Endothelial cell of umbilical vein (primary cell): ENCODE measurements around the gene LCNL1. TPM values are rescaled to one million over a fixed set of nuclear protein-coding genes. Genes with fewer than 3 reads are reported as not detected.

Source experiments
- Bru-seq: library from RNA; stranded (reverse); fragments of 400-500 nt; gene quantifications from one replicate; lab custom pipeline; 2021; lab: Mats Ljungman, UMichigan
- BruChase-seq, 2 experiments: library from RNA; stranded (reverse); fragments of 400-500 nt; gene quantifications; one replicate each; lab custom pipeline; 2021; lab: Mats Ljungman, UMichigan
- BruUV-seq: library from RNA; stranded (reverse); fragments of 400-500 nt; replicated peaks from 2 replicates; lab custom pipeline; 2021; lab: Mats Ljungman, UMichigan
- CTCF ChIA-PET: fragments of 300-600, 350-600 bp; sonication (Branson Sonifier 250); formaldehyde crosslinking; loops from one replicate; lab custom pipeline; 2021; ENCODE audit warnings: antibody characterized with exemption, inconsistent platforms; lab: Charles Lee
- POLR2A ChIA-PET: fragments of 300-600, 350-600 bp; sonication (Branson Sonifier 250); formaldehyde crosslinking; loops from one replicate; lab custom pipeline; 2021; ENCODE audit warnings: antibody characterized with exemption, inconsistent platforms; lab: Charles Lee
- DNase-seq: peaks from one replicate; pipeline ENCODE4 v3.0.0-alpha.2; 2011; ENCODE audit warnings: low read depth, low spot score
- FAIRE-seq: peaks from 2 replicates; lab custom pipeline; 2011; peaks lifted over from hg19 to GRCh38; lab: Jason Lieb, UNC
- H2AFZ ChIP-seq: 2 replicates; pipeline ENCODE4 v1.6.0; 2012; ENCODE audit warnings: low read depth, low read length, control low read depth, inconsistent platforms
- H3K27ac ChIP-seq: 2 replicates; pipeline ENCODE4 v1.5.1; 2011; ENCODE audit warnings: low read depth, mild to moderate bottlenecking, control low read depth, low read length, moderate library complexity; ENCODE audit not compliant: insufficient read depth
- H3K27me3 ChIP-seq, 2 experiments: 2 replicates each; pipeline versions ENCODE4 v1.6.0 to v1.6.1; 2011; ENCODE audit warnings: low read length in 2 of 2, mixed read lengths in 1 of 2; ENCODE audit not compliant: control insufficient read depth in 2 of 2, insufficient read depth in 2 of 2
- H3K36me3 ChIP-seq, 2 experiments: 2 replicates in 1 of 2; 3 replicates in 1 of 2; pipeline ENCODE4 v1.5.1; 2011; ENCODE audit warnings: low read length in 2 of 2, mild to moderate bottlenecking in 1 of 2, moderate library complexity in 1 of 2; ENCODE audit not compliant: control insufficient read depth in 2 of 2, insufficient read depth in 2 of 2; ENCODE audit errors: extremely low read depth in 1 of 2
- H3K4me1 ChIP-seq: 3 replicates; pipeline ENCODE4 v1.5.1; 2011; ENCODE audit warnings: mild to moderate bottlenecking, low read length; ENCODE audit not compliant: control insufficient read depth, insufficient read depth; ENCODE audit errors: extremely low read depth
- H3K4me2 ChIP-seq: 2 replicates; pipeline ENCODE4 v1.6.1; 2011; ENCODE audit warnings: low read length, control low read depth, mixed read lengths; ENCODE audit not compliant: insufficient read depth
- H3K4me3 ChIP-seq, 3 experiments: fragments of 200-600 bp in 1 of 3; sonication (generic), shearing (Covaris generic) in 1 of 3; replicated peaks in 1 of 3; 2 replicates each; pipeline ENCODE4 v1.5.1; 2011 to 2016; ENCODE audit warnings: control low read depth in 3 of 3, low read length in 3 of 3, mild to moderate bottlenecking in 2 of 3, inconsistent platforms in 1 of 3, low read depth in 1 of 3, moderate library complexity in 1 of 3; ENCODE audit not compliant: insufficient read depth in 1 of 3
- H3K79me2 ChIP-seq: 2 replicates; pipeline ENCODE4 v1.6.0; 2012; ENCODE audit warnings: low read length, inconsistent platforms; ENCODE audit not compliant: control insufficient read depth, insufficient read depth
- H3K9ac ChIP-seq: replicated peaks from 2 replicates; pipeline ENCODE3; 2011; ENCODE audit warnings: low read length, control low read depth; ENCODE audit not compliant: insufficient read depth; ENCODE audit errors: extremely low read depth
- H3K9me1 ChIP-seq: replicated peaks from 3 replicates; pipeline ENCODE4 v1.6.0; 2011; ENCODE audit warnings: mild to moderate bottlenecking, low read length; ENCODE audit not compliant: control insufficient read depth, insufficient read depth; ENCODE audit errors: extremely low read depth
- H3K9me3 ChIP-seq: replicated peaks from 2 replicates; pipeline ENCODE4 v1.5.1; 2012; ENCODE audit warnings: low read length, inconsistent platforms; ENCODE audit not compliant: control insufficient read depth, insufficient read depth
- H4K20me1 ChIP-seq: replicated peaks from 2 replicates; pipeline ENCODE3; 2011; ENCODE audit warnings: mild to moderate bottlenecking, low read length; ENCODE audit not compliant: control insufficient read depth, insufficient read depth; ENCODE audit errors: extremely low read depth
- CTCF ChIP-seq, 2 donors: IDR thresholded peaks; 1 replicate in 1 of 2; 2 replicates in 1 of 2; pipeline ENCODE4 v1.5.1; 2011; ENCODE audit warnings: low read length in 2 of 2, mild to moderate bottlenecking in 2 of 2, moderate library complexity in 2 of 2, control low read depth in 1 of 2, inconsistent platforms in 1 of 2, low read depth in 1 of 2; ENCODE audit not compliant: insufficient read depth in 1 of 2; ENCODE audit errors: extremely low read depth in 1 of 2
- EZH2 ChIP-seq: IDR thresholded peaks from 2 replicates; pipeline ENCODE4 v1.6.1; 2012; ENCODE audit warnings: borderline replicate concordance, low read depth, mild to moderate bottlenecking, moderate library complexity, low read length, inconsistent platforms; ENCODE audit not compliant: severe bottlenecking
- FOS ChIP-seq: IDR thresholded peaks from 2 replicates; pipeline ENCODE4 v1.6.1; 2011; ENCODE audit warnings: mild to moderate bottlenecking, low read length, moderate library complexity, borderline replicate concordance; ENCODE audit not compliant: insufficient read depth
- GATA2 ChIP-seq: IDR thresholded peaks from 2 replicates; pipeline ENCODE4 v1.7.0; 2011; ENCODE audit warnings: low read depth, mild to moderate bottlenecking, moderate library complexity, mixed read lengths, low read length; ENCODE audit not compliant: insufficient read length, insufficient read depth
- JUN ChIP-seq: IDR thresholded peaks from 2 replicates; pipeline ENCODE4 v1.6.1; 2011; ENCODE audit warnings: borderline replicate concordance, low read depth; ENCODE audit not compliant: insufficient read length, insufficient read depth
- MAX ChIP-seq: IDR thresholded peaks from 2 replicates; pipeline ENCODE4 v1.6.1; 2011; ENCODE audit not compliant: insufficient read depth, insufficient read length
- MYC ChIP-seq: IDR thresholded peaks from one replicate; pipeline ENCODE4 v1.6.1; 2011; ENCODE audit warnings: mild to moderate bottlenecking, low read depth, low read length
- POLR2A ChIP-seq: IDR thresholded peaks from 2 replicates; pipeline ENCODE4 v1.6.1; 2012; ENCODE audit warnings: low read depth, mild to moderate bottlenecking, control low read depth, low read length
- POLR2AphosphoS5 ChIP-seq: IDR thresholded peaks from 2 replicates; pipeline ENCODE4 v1.6.1; 2012; ENCODE audit warnings: low read depth, mild to moderate bottlenecking, control low read depth, low read length, moderate library complexity; ENCODE audit not compliant: insufficient read depth
- dilution Hi-C: fragments of 300-500 bp; cut with MboI; formaldehyde crosslinking; loops from one replicate; pipeline ENCODE4 v1.15.0; 2019; ENCODE audit warnings: low sequenced_read_pairs; ENCODE audit not compliant: extremely low pct_ligation_motif_present
- intact Hi-C: fragments of 100-400 bp; cut with micrococcal nuclease; formaldehyde crosslinking; loops from one replicate; pipeline ENCODE4 v1.10.0; 2022
- long read RNA-seq: library from polyadenylated mRNA; stranded (forward); transcript quantifications from one replicate; pipeline ENCODE4 v2.0.0, GENCODE V29; 2021
- polyA minus RNA-seq, 3 experiments: library from RNA; depleted of rRNA, polyadenylated mRNA; stranded (reverse); fragments of >200 nt; gene quantifications; 1 replicate in 1 of 3; 2 replicates in 2 of 3; pipeline ENCODE4 v1.2.3, GENCODE V29; 2011
- polyA plus RNA-seq, 4 experiments: library from polyadenylated mRNA; depleted of rRNA in 3 of 4; stranded (reverse) in 3 of 4; unstranded in 1 of 4; fragments of >200 nt; gene quantifications; 2 replicates each; pipeline versions ENCODE4 v1.2.1 to v1.2.3, GENCODE V29; 2011 to 2012; ENCODE audit warnings: missing spikeins in 1 of 4
- total RNA-seq: library from RNA; stranded (reverse); gene quantifications from 2 replicates; pipeline ENCODE4 v1.2.3, GENCODE V29; 2021

The LCNL1 gene
- total RNA-seq (not detected in 2 replicates), polyA plus RNA-seq (not detected in 2 replicates), polyA minus RNA-seq (not detected in 2 replicates), Bru-seq, nascent RNA (not detected), BruChase-seq, experiment 1, labeled RNA remaining after a 6-hour chase (not detected), BruChase-seq, experiment 2, labeled RNA remaining after a 2-hour chase (not detected)
- polyA plus RNA-seq (2011; cell fraction: cytosol; rRNA removed) = not detected in 2 replicates
- 0.06 and 0.20 TPM in 2 replicates for polyA plus RNA-seq (2011; cell fraction: nucleus; rRNA removed)
- 0.08 TPM in 1 of 2 replicates, not detected in the other for polyA plus RNA-seq (2012)
- 1.2 TPM for polyA minus RNA-seq (2011; cell fraction: cytosol; rRNA and poly(A)+ RNA removed)
- polyA minus RNA-seq (2011; cell fraction: nucleus; rRNA and poly(A)+ RNA removed) = not detected in 2 replicates
- long read RNA-seq = 0 reads

- Histone ChIP-seq H3K9me3 (no peaks in the 10 kb centered on the region), H3K4me3 (no peak within 1 kb of the TSS), H3K9me1 (no peaks in the 10 kb centered on the region), H3K27ac (no peak within 1 kb of the TSS), H3K9ac (no peak within 1 kb of the TSS), H2AFZ (no peak within 1 kb of the TSS), H3K4me2 (no peak within 1 kb of the TSS), H3K79me2 (no peaks in the 10 kb centered on the region), H4K20me1 (no peaks in the 10 kb centered on the region), H3K4me1 (peaks cover 4% of the 10 kb centered on the region), H3K36me3 (no peaks in the 10 kb centered on the region), H3K27me3 (peaks cover 3 to 10% of the 10 kb centered on the region in 2 experiments)
- CTCF ChIA-PET = interaction anchor here (1.4 kb wide), 1 partner anchor 10 kb away, joined by 3 read pairs; the partner anchor contains the start of gene PAXX
- DNase-seq (no peak), FAIRE-seq (no peak)
- TF ChIP-seq POLR2A = no peak
- no peak for TF ChIP-seq MYC
- TF ChIP-seq MAX = no peak
- TF ChIP-seq EZH2 = no peak
- no peak for TF ChIP-seq POLR2AphosphoS5
- no peak for TF ChIP-seq FOS
- TF ChIP-seq JUN = no peak
- TF ChIP-seq CTCF (IDR thresholded peaks at IDR 0.05; ENCODE audit: extremely low read depth in 1 of 2, insufficient read depth in 1 of 2, low read depth in 1 of 2, low read length in 2 of 2) = no peak
- TF ChIP-seq GATA2 = no peak
- intact Hi-C loops = no loop called here
- no TSS peak for BruUV-seq
- POLR2A ChIA-PET = no interaction called here
- dilution Hi-C loops = no loop called here
These were observed at the start of gene LCNL1 for GRCh38 chr9:136982232-136983051. Gene LCNL1 (plus strand): TSS chr9:136982993. CDS start chr9:136983587, 594 bp downstream.
